A549 (cell line): ENCODE data around the gene ZNF804A.

Experiments used
- CHD2 ChIP-seq: fragments of 150-350 bp; IDR thresholded peaks from 2 replicates; pipeline ENCODE4 v1.6.1; 2014; ENCODE audit warnings: low read length; ENCODE audit not compliant: partially characterized antibody
- EHMT2 ChIP-seq: fragments of 200-600 bp; sonication (generic); IDR thresholded peaks from 2 replicates; pipeline ENCODE4 v1.6.1; 2016; ENCODE audit warnings: antibody characterized with exemption, low read depth, mild to moderate bottlenecking, moderate library complexity
- EP300 ChIP-seq, 2 experiments: fragments of >200 bp; sonication (Bioruptor Twin); formaldehyde crosslinking; IDR thresholded peaks; 2 replicates in 1 of 2; 3 replicates in 1 of 2; pipeline ENCODE4 v1.6.1; 2016 to 2017
- KDM1A ChIP-seq: fragments of 200-600 bp; sonication (generic); IDR thresholded peaks from 2 replicates; pipeline ENCODE4 v1.6.1; 2016; ENCODE audit warnings: low read depth, mild to moderate bottlenecking
- NPAS2 ChIP-seq: fragments of 250-450 bp; sonication (Bioruptor Pico); IDR thresholded peaks from 2 replicates; pipeline ENCODE4 v1.8.0; 2022; ENCODE audit warnings: mild to moderate bottlenecking, moderate library complexity, borderline replicate concordance
- POLR2A ChIP-seq: IDR thresholded peaks from 2 replicates; pipeline ENCODE4 v1.6.1; 2012; ENCODE audit warnings: mild to moderate bottlenecking, low read length
- POLR2AphosphoS2 ChIP-seq: conservative IDR thresholded peaks from 2 replicates; pipeline ENCODE4 v1.6.1; 2012; ENCODE audit warnings: low read length, improper control_type of control experiment, inconsistent platforms
- RAD21 ChIP-seq, 2 experiments: fragments of >200 bp in 1 of 2; sonication (Bioruptor Twin) in 1 of 2; formaldehyde crosslinking in 1 of 2; IDR thresholded peaks in 1 of 2; conservative IDR thresholded peaks in 1 of 2; 2 replicates in 1 of 2; 3 replicates in 1 of 2; pipeline ENCODE4 v1.6.1; 2012 to 2018; ENCODE audit warnings: inconsistent platforms in 1 of 2
- SMC3 ChIP-seq: fragments of >200 bp; sonication (Bioruptor Twin); formaldehyde crosslinking; IDR thresholded peaks from 3 replicates; pipeline ENCODE4 v1.6.1; 2018; ENCODE audit warnings: inconsistent platforms
- TF ChIP-seq, protein P1 (sequence below): fragments of >200 bp; sonication (Bioruptor Twin); formaldehyde crosslinking; IDR thresholded peaks from 3 replicates; pipeline ENCODE4 v1.5.1; 2016
- TF ChIP-seq, protein P2 (sequence below): IDR thresholded peaks from 2 replicates; pipeline ENCODE4 v1.6.1; 2012
- TF ChIP-seq, protein P3 (sequence below): fragments of 200-600 bp; sonication (generic); IDR thresholded peaks from 2 replicates; pipeline ENCODE4 v1.6.1; 2016; ENCODE audit warnings: antibody characterized with exemption, mild to moderate bottlenecking, moderate library complexity
- TF ChIP-seq, protein P4 (sequence below): IDR thresholded peaks from 2 replicates; pipeline ENCODE4 v1.6.1; 2012

DNA sequence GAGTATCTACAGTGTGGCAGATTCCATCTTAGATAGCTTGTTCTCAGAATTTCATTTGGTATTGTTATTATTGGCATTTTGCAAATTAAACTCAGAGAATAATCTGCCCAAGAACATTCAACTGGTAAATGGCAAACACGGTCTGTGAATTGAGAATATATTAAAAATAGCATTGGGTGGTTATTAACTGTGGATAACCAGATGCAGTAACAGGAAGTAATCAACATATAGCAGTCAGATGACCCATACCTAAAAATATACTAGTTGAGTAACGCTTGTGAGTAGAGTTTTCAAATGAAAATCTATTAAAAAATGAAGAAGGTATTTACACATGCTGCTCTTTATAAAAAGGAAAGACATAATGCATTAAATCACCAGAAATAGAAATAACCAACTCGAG is 129.5 kb downstream of the ZNF804A start:
- TF ChIP-seq EP300 (IDR thresholded peaks at IDR 0.05): no peak
- no peak for TF ChIP-seq POLR2A
- TF ChIP-seq, protein P1, sequence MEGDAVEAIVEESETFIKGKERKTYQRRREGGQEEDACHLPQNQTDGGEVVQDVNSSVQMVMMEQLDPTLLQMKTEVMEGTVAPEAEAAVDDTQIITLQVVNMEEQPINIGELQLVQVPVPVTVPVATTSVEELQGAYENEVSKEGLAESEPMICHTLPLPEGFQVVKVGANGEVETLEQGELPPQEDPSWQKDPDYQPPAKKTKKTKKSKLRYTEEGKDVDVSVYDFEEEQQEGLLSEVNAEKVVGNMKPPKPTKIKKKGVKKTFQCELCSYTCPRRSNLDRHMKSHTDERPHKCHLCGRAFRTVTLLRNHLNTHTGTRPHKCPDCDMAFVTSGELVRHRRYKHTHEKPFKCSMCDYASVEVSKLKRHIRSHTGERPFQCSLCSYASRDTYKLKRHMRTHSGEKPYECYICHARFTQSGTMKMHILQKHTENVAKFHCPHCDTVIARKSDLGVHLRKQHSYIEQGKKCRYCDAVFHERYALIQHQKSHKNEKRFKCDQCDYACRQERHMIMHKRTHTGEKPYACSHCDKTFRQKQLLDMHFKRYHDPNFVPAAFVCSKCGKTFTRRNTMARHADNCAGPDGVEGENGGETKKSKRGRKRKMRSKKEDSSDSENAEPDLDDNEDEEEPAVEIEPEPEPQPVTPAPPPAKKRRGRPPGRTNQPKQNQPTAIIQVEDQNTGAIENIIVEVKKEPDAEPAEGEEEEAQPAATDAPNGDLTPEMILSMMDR: no peak
- TF ChIP-seq KDM1A: no peak
- no peak for TF ChIP-seq POLR2AphosphoS2
- TF ChIP-seq CHD2: no peak
- no peak for TF ChIP-seq SMC3
- TF ChIP-seq, protein P2, sequence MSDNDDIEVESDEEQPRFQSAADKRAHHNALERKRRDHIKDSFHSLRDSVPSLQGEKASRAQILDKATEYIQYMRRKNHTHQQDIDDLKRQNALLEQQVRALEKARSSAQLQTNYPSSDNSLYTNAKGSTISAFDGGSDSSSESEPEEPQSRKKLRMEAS: no peak
- no peak for TF ChIP-seq EHMT2
- TF ChIP-seq RAD21 (conservative IDR thresholded peaks at IDR 0.05 in 1 of 2, IDR thresholded peaks at IDR 0.05 in 1 of 2): no peak
- TF ChIP-seq, protein P3, sequence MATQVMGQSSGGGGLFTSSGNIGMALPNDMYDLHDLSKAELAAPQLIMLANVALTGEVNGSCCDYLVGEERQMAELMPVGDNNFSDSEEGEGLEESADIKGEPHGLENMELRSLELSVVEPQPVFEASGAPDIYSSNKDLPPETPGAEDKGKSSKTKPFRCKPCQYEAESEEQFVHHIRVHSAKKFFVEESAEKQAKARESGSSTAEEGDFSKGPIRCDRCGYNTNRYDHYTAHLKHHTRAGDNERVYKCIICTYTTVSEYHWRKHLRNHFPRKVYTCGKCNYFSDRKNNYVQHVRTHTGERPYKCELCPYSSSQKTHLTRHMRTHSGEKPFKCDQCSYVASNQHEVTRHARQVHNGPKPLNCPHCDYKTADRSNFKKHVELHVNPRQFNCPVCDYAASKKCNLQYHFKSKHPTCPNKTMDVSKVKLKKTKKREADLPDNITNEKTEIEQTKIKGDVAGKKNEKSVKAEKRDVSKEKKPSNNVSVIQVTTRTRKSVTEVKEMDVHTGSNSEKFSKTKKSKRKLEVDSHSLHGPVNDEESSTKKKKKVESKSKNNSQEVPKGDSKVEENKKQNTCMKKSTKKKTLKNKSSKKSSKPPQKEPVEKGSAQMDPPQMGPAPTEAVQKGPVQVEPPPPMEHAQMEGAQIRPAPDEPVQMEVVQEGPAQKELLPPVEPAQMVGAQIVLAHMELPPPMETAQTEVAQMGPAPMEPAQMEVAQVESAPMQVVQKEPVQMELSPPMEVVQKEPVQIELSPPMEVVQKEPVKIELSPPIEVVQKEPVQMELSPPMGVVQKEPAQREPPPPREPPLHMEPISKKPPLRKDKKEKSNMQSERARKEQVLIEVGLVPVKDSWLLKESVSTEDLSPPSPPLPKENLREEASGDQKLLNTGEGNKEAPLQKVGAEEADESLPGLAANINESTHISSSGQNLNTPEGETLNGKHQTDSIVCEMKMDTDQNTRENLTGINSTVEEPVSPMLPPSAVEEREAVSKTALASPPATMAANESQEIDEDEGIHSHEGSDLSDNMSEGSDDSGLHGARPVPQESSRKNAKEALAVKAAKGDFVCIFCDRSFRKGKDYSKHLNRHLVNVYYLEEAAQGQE: no peak
- TF ChIP-seq, protein P4, sequence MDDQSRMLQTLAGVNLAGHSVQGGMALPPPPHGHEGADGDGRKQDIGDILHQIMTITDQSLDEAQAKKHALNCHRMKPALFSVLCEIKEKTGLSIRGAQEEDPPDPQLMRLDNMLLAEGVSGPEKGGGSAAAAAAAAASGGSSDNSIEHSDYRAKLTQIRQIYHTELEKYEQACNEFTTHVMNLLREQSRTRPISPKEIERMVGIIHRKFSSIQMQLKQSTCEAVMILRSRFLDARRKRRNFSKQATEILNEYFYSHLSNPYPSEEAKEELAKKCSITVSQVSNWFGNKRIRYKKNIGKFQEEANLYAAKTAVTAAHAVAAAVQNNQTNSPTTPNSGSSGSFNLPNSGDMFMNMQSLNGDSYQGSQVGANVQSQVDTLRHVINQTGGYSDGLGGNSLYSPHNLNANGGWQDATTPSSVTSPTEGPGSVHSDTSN: no peak
- no peak for TF ChIP-seq NPAS2 (CRISPR knock-in tag)
